H9 (cell line): ENCODE data around the gene CAMTA2. TPM values are rescaled to one million over a fixed set of nuclear protein-coding genes. Genes with fewer than 3 reads are reported as not detected.

ENCODE experiments used
- DNase-seq: peaks from one replicate; pipeline ENCODE4 v3.0.0-alpha.2; 2017
- H2AFZ ChIP-seq: one replicate; pipeline ENCODE4 v1.6.1; 2013; ENCODE audit warnings: mild to moderate bottlenecking, low read length, control low read depth, moderate library complexity
- H2AK5ac ChIP-seq: 2 replicates; pipeline ENCODE4 v1.6.1; 2013; ENCODE audit warnings: low read length, control low read depth, mixed read lengths; ENCODE audit not compliant: insufficient read length
- H2BK120ac ChIP-seq: one replicate; pipeline ENCODE4 v1.6.1; 2013; ENCODE audit warnings: low read depth, mild to moderate bottlenecking, low read length, control low read depth, inconsistent platforms; ENCODE audit not compliant: poor library complexity, severe bottlenecking
- H2BK12ac ChIP-seq: 2 replicates; pipeline ENCODE4 v1.6.1; 2013; ENCODE audit warnings: low read length, control low read depth, mixed read lengths, low read depth; ENCODE audit not compliant: insufficient read length
- H2BK15ac ChIP-seq: 2 replicates; pipeline ENCODE4 v1.6.1; 2013; ENCODE audit warnings: low read depth, low read length, control low read depth
- H2BK20ac ChIP-seq: one replicate; pipeline ENCODE4 v1.6.1; 2013; ENCODE audit warnings: low read depth, mild to moderate bottlenecking, low read length, control low read depth, inconsistent platforms; ENCODE audit not compliant: poor library complexity, severe bottlenecking
- H2BK5ac ChIP-seq: 2 replicates; pipeline ENCODE4 v1.6.1; 2013; ENCODE audit warnings: low read length, control low read depth, mixed read lengths; ENCODE audit not compliant: insufficient read length
- H3K14ac ChIP-seq: 2 replicates; pipeline ENCODE4 v1.6.1; 2013; ENCODE audit warnings: low read length, control low read depth; ENCODE audit not compliant: insufficient read depth
- H3K18ac ChIP-seq: 2 replicates; pipeline ENCODE4 v1.6.1; 2013; ENCODE audit warnings: low read depth, mild to moderate bottlenecking, mixed read lengths, low read length, control low read depth; ENCODE audit not compliant: insufficient read length
- H3K23ac ChIP-seq: 2 replicates; pipeline ENCODE4 v1.6.1; 2013; ENCODE audit warnings: low read length, control low read depth, mixed read lengths, low read depth; ENCODE audit not compliant: insufficient read length
- H3K23me2 ChIP-seq: 2 replicates; pipeline ENCODE4 v1.6.1; 2013; ENCODE audit warnings: low read depth, mild to moderate bottlenecking, mixed read lengths, low read length, control low read depth; ENCODE audit not compliant: insufficient read length, poor library complexity, severe bottlenecking
- H3K27ac ChIP-seq: 2 replicates; pipeline ENCODE4 v1.5.1; 2013; ENCODE audit warnings: low read length, control low read depth, mixed read lengths, low read depth; ENCODE audit not compliant: insufficient read length
- H3K27me3 ChIP-seq: 2 replicates; pipeline ENCODE4 v1.6.1; 2013; ENCODE audit warnings: low read length, control low read depth, inconsistent platforms; ENCODE audit not compliant: insufficient read depth
- H3K4ac ChIP-seq: 2 replicates; pipeline ENCODE4 v1.6.1; 2013; ENCODE audit warnings: low read depth, mild to moderate bottlenecking, control low read depth, inconsistent platforms, low read length, moderate library complexity
- H3K4me1 ChIP-seq: 2 replicates; pipeline ENCODE4 v1.6.1; 2013; ENCODE audit warnings: low read length, control low read depth, inconsistent platforms; ENCODE audit not compliant: insufficient read depth
- H3K4me2 ChIP-seq: 2 replicates; pipeline ENCODE4 v1.6.1; 2013; ENCODE audit warnings: low read length, control low read depth, mixed read lengths; ENCODE audit not compliant: insufficient read length, insufficient read depth
- H3K56ac ChIP-seq: 2 replicates; pipeline ENCODE4 v1.6.1; 2013; ENCODE audit warnings: low read depth, mild to moderate bottlenecking, mixed read lengths, low read length, control low read depth; ENCODE audit not compliant: insufficient read length
- H3K79me1 ChIP-seq: 2 replicates; pipeline ENCODE4 v1.6.1; 2013; ENCODE audit warnings: low read depth, mild to moderate bottlenecking, moderate library complexity, low read length, control low read depth, inconsistent platforms; ENCODE audit not compliant: insufficient read depth, poor library complexity, severe bottlenecking
- H3K79me2 ChIP-seq: 2 replicates; pipeline ENCODE4 v1.6.1; 2013; ENCODE audit warnings: low read length, control low read depth, inconsistent platforms; ENCODE audit not compliant: insufficient read depth
- H3K9ac ChIP-seq: 2 replicates; pipeline ENCODE4 v1.6.1; 2013; ENCODE audit warnings: low read length, control low read depth, mixed read lengths; ENCODE audit not compliant: insufficient read length; ENCODE audit errors: extremely low read depth
- H3K9me3 ChIP-seq: one replicate; pipeline ENCODE4 v1.6.1; 2013; ENCODE audit warnings: low read depth, low read length, inconsistent platforms; ENCODE audit not compliant: control insufficient read depth
- H3T11ph ChIP-seq: one replicate; pipeline ENCODE4 v1.6.1; 2013; ENCODE audit warnings: mild to moderate bottlenecking, low read length, control low read depth, inconsistent platforms
- H4K20me1 ChIP-seq: one replicate; pipeline ENCODE4 v1.6.1; 2013; ENCODE audit not compliant: control insufficient read depth, insufficient read length, insufficient read depth
- H4K5ac ChIP-seq: 2 replicates; pipeline ENCODE4 v1.6.1; 2013; ENCODE audit warnings: low read depth, mild to moderate bottlenecking, mixed read lengths, low read length, control low read depth; ENCODE audit not compliant: insufficient read length
- H4K8ac ChIP-seq: replicated peaks from 2 replicates; pipeline ENCODE4 v1.6.1; 2013; ENCODE audit warnings: low read length, control low read depth, mixed read lengths, low read depth; ENCODE audit not compliant: insufficient read length
- H4K91ac ChIP-seq: 2 replicates; pipeline ENCODE4 v1.6.1; 2013; ENCODE audit warnings: low read depth, mild to moderate bottlenecking, moderate library complexity, mixed read lengths, low read length, control low read depth; ENCODE audit not compliant: insufficient read length
- H3K27ac Mint-ChIP-seq, 3 experiments: 2 replicates in 2 of 3; 3 replicates in 1 of 3; pipeline ENCODE4 v1.8.0; 2020 to 2021; ENCODE audit warnings: mixed read lengths in 3 of 3, mild to moderate bottlenecking in 1 of 3, moderate library complexity in 1 of 3
- H3K27me3 Mint-ChIP-seq: 2 replicates; pipeline ENCODE4 v1.8.0; 2021; ENCODE audit warnings: low read depth, mild to moderate bottlenecking, moderate library complexity, mixed read lengths
- H3K36me3 Mint-ChIP-seq, 3 experiments: 2 replicates in 2 of 3; 3 replicates in 1 of 3; pipeline ENCODE4 v1.8.0; 2020 to 2021; ENCODE audit warnings: low read depth in 3 of 3, mixed read lengths in 3 of 3; ENCODE audit not compliant: insufficient read depth in 1 of 3
- H3K4me1 Mint-ChIP-seq, 2 experiments: 2 replicates each; pipeline ENCODE4 v1.8.0; 2020; ENCODE audit warnings: mixed read lengths in 2 of 2
- H3K4me3 Mint-ChIP-seq, 2 experiments: 2 replicates in 1 of 2; 3 replicates in 1 of 2; pipeline ENCODE4 v1.8.0; 2020 to 2021; ENCODE audit warnings: mild to moderate bottlenecking in 2 of 2, mixed read lengths in 2 of 2, moderate library complexity in 1 of 2
- H3K9me3 Mint-ChIP-seq, 2 experiments: 2 replicates in 1 of 2; 3 replicates in 1 of 2; pipeline ENCODE4 v1.8.0; 2020; ENCODE audit warnings: mild to moderate bottlenecking in 2 of 2, mixed read lengths in 2 of 2, moderate library complexity in 1 of 2
- CTCF ChIP-seq: fragments of 200-600 bp; sonication (generic); conservative IDR thresholded peaks from 3 replicates; pipeline ENCODE4 v1.8.0; 2021; ENCODE audit warnings: antibody characterized with exemption, mild to moderate bottlenecking
- WGBS: extraction: QIAGEN DNeasy Blood & Tissue Kit; methylation state at CpG from one replicate; pipeline ENCODE4 v1.1.7; 2013; ENCODE audit warnings: missing lambda C conversion rate, low lambda C conversion rate, mixed read lengths; ENCODE audit not compliant: insufficient read length; ENCODE audit errors: extremely low coverage; 5-methylcytosine and 5-hydroxymethylcytosine counted together
- total RNA-seq: library from RNA; stranded (reverse); gene quantifications from 2 replicates; pipeline ENCODE4 v1.2.1, GENCODE V29; 2021

Gene CAMTA2
- total RNA-seq, 1 experiment from 2014 or later: 15.6 TPM

- no peak overlapping the region for H2BK20ac ChIP-seq
- no peak overlapping the region for H4K5ac ChIP-seq
- H2AFZ ChIP-seq: no peak overlapping the region
- H3K9ac ChIP-seq: peak overlapping the region; percentile 96
- Mint-ChIP-seq H3K36me3 (peaks cover 40 to 83% (median 67%) of the 10 kb centered on the region in 3 experiments), H3K4me1 (peaks cover 30 to 39% of the 10 kb centered on the region in 2 experiments), H3K27me3 (peaks cover 6% of the 10 kb centered on the region), H3K4me3 (peak overlapping the region; percentile 95 to 98), H3K27ac (peak overlapping the region; percentile 100; a peak in 4 of 7 replicates), H3K9me3 (no peaks in the 10 kb centered on the region; a peak in 2 of 5 replicates)
- no peak overlapping the region for H3K56ac ChIP-seq
- no peak overlapping the region for H2BK12ac ChIP-seq
- no peak overlapping the region for H3K27ac ChIP-seq
- no peak overlapping the region for H2BK15ac ChIP-seq
- H3K9me3 ChIP-seq: no peaks in the 10 kb centered on the region
- no peak overlapping the region for H3K18ac ChIP-seq
- no peak overlapping the region for H3K14ac ChIP-seq
- no peaks in the 10 kb centered on the region for H3K4me1 ChIP-seq
- no peak overlapping the region for H3K23ac ChIP-seq
- no peak overlapping the region for H4K91ac ChIP-seq
- H3K4ac ChIP-seq: no peak overlapping the region
- peaks cover 9% of the 10 kb centered on the region; the same call in 1 of the 2 replicates for H3K79me2 ChIP-seq
- no peak for TF ChIP-seq CTCF
- WGBS: no CpG with 5 or more reads among the region's 4 CpGs
- no peak overlapping the region for H3T11ph ChIP-seq
- no peak overlapping the region for H2BK120ac ChIP-seq
- H3K4me2 ChIP-seq: peak overlapping the region; percentile 80
- peaks cover 17% of the 10 kb centered on the region for H3K23me2 ChIP-seq
- H4K20me1 ChIP-seq: peaks cover 4% of the 10 kb centered on the region
- peaks cover 5% of the 10 kb centered on the region for H3K79me1 ChIP-seq
- no peaks in the 10 kb centered on the region for H3K27me3 ChIP-seq
- no peak overlapping the region for H2BK5ac ChIP-seq
- H4K8ac ChIP-seq: no peak overlapping the region
- H2AK5ac ChIP-seq: no peak overlapping the region
- no peak for DNase-seq
Measured at GRCh38 chr17:4941319-4941610, 46.2 kb downstream of the CAMTA2 start.
